ENCODE data around the gene PTRHD1. TPM values are rescaled to one million over a fixed set of nuclear protein-coding genes. Genes with fewer than 3 reads are reported as not detected.
"Not testable (repeated sequence)": the region's sequence is repeated elsewhere in the genome, so short reads cannot be mapped to it uniquely, and the experiment has no call there.

PTRHD1 gene
- total and polyA plus RNA-seq, 5 experiments from 2014 or later = 11.3 to 66.9 (median 39.1) TPM

GRCh38 chr2:24816404-24816803, 23.2 kb upstream of the PTRHD1 start:
- H3K27me3 Mint-ChIP-seq = no peaks in the 10 kb centered on the region
- POLR2A ChIA-PET = no interaction called here

GRCh38 chr2:24815171-24815570, 22.0 kb upstream of the PTRHD1 start:
- Mint-ChIP-seq H3K36me3 (peaks cover 0 to 41% (median 9%) of the 10 kb centered on the region in 3 donors), H3K27ac (no peak overlapping the region), H3K4me1 (no peaks in the 10 kb centered on the region), H3K27me3 (no peaks in the 10 kb centered on the region), H3K4me3 (no peak overlapping the region), H3K9me3 (no peaks in the 10 kb centered on the region)
- ATAC-seq = no peak
- POLR2A ChIA-PET = interaction anchor here (0.6 kb wide), 1 partner anchor 394 kb away, joined by 3 read pairs; no protein-coding TSS in a partner anchor
- DNase-seq = peak in 1 of 10 donors; percentile 1

More at GRCh38 chr2:24816404-24816803, 23.2 kb upstream of the PTRHD1 start:
- Mint-ChIP-seq H3K27ac (peak overlapping the region in 1 of 10 donors; percentile 2), H3K9me3 (no peaks in the 10 kb centered on the region), H3K4me1 (no peaks in the 10 kb centered on the region), H3K4me3 (no peak overlapping the region), H3K36me3 (peaks cover 0 to 48% (median 9%) of the 10 kb centered on the region in 3 donors)
- DNase-seq (peak in 1 of 10 donors; percentile 7), ATAC-seq (no peak)

GRCh38 chr2:24814516-24814915, 21.3 kb upstream of the PTRHD1 start:
- peaks cover 0 to 38% (median 9%) of the 10 kb centered on the region in 3 donors for H3K36me3 Mint-ChIP-seq

GRCh38 chr2:24813691-24814137, 20.5 kb upstream of the PTRHD1 start:
- no peaks in the 10 kb centered on the region for H3K9me3 Mint-ChIP-seq
- H3K27ac Mint-ChIP-seq = no peak overlapping the region
- no peaks in the 10 kb centered on the region for H3K27me3 Mint-ChIP-seq
- H3K4me3 Mint-ChIP-seq = no peak overlapping the region
- ATAC-seq (no peak), DNase-seq (no peak)
- POLR2A ChIA-PET = no interaction called here
- H3K36me3 Mint-ChIP-seq = peaks cover 0 to 36% (median 9%) of the 10 kb centered on the region in 3 donors
- H3K4me1 Mint-ChIP-seq = peaks cover 0 to 6% (median 0%) of the 10 kb centered on the region in 4 donors

More at GRCh38 chr2:24814516-24814915, 21.3 kb upstream of the PTRHD1 start:
- POLR2A ChIA-PET = no interaction called here
- DNase-seq = no peak
- Mint-ChIP-seq H3K4me1 (no peaks in the 10 kb centered on the region), H3K9me3 (no peaks in the 10 kb centered on the region), H3K4me3 (no peak overlapping the region), H3K27me3 (no peaks in the 10 kb centered on the region), H3K27ac (no peak overlapping the region)
- no peak for ATAC-seq

GRCh38 chr2:24809316-24810007, 16.3 kb upstream of the PTRHD1 start:
- peaks cover 0 to 13% (median 4%) of the 10 kb centered on the region in 9 donors for H3K9me3 Mint-ChIP-seq
- peaks cover 10 to 20% (median 20%) of the 10 kb centered on the region in 3 donors for H3K36me3 Mint-ChIP-seq
- no peaks in the 10 kb centered on the region for H3K27me3 Mint-ChIP-seq
- peak overlapping the region in 4 of 10 donors; percentile 6 to 66 (median 31) for H3K27ac Mint-ChIP-seq
- ATAC-seq = no peak
- POLR2A ChIA-PET = no interaction called here
- H3K4me3 Mint-ChIP-seq = no peak overlapping the region
- H3K4me1 Mint-ChIP-seq = peaks cover 0 to 7% (median 2%) of the 10 kb centered on the region in 4 donors
- DNase-seq = no peak

- Mint-ChIP-seq H3K4me3 (no peak overlapping the region), H3K27ac (no peak overlapping the region), H3K4me1 (peaks cover 2 to 7% (median 5%) of the 10 kb centered on the region in 4 donors), H3K36me3 (peaks cover 10 to 31% (median 27%) of the 10 kb centered on the region in 3 donors), H3K9me3 (peaks cover 0 to 13% (median 4%) of the 10 kb centered on the region in 9 donors), H3K27me3 (no peaks in the 10 kb centered on the region)
- no peak for DNase-seq
- no peak for ATAC-seq
- POLR2A ChIA-PET = no interaction called here
Observed at GRCh38 chr2:24806661-24807036, 13.5 kb upstream of the PTRHD1 start.

- ATAC-seq, H3K27me3 Mint-ChIP-seq, H3K4me1 Mint-ChIP-seq, POLR2A ChIA-PET, H3K27ac Mint-ChIP-seq, H3K4me3 Mint-ChIP-seq, DNase-seq: not testable (repeated sequence)
- peaks cover 0 to 13% (median 4%) of the 10 kb centered on the region in 9 donors for H3K9me3 Mint-ChIP-seq
- peaks cover 10 to 34% (median 29%) of the 10 kb centered on the region in 3 donors for H3K36me3 Mint-ChIP-seq
Observed at GRCh38 chr2:24805811-24806660, 12.8 kb upstream of the PTRHD1 start.

- peaks cover 0 to 37% (median 34%) of the 10 kb centered on the region in 3 donors for H3K36me3 Mint-ChIP-seq
- H3K4me3 Mint-ChIP-seq, H3K9me3 Mint-ChIP-seq, H3K27me3 Mint-ChIP-seq, ATAC-seq, H3K27ac Mint-ChIP-seq, POLR2A ChIA-PET, DNase-seq, H3K4me1 Mint-ChIP-seq: not testable (repeated sequence)
Observed at GRCh38 chr2:24800487-24800886, 7.3 kb upstream of the PTRHD1 start.

GRCh38 chr2:24797644-24798043, 4.5 kb upstream of the PTRHD1 start:
- no peak for ATAC-seq

GRCh38 chr2:24793761-24794435, 707 bp upstream of the PTRHD1 start:
- no peak for ATAC-seq
- H3K27ac Mint-ChIP-seq = peak overlapping the region; percentile 53 to 100 (median 100)
- H3K9me3 Mint-ChIP-seq = peaks cover 0 to 3% (median 0%) of the 10 kb centered on the region in 9 donors
- H3K4me1 Mint-ChIP-seq = peaks cover 9 to 25% (median 14%) of the 10 kb centered on the region in 4 donors
- H3K4me3 Mint-ChIP-seq = peak overlapping the region; percentile 91 to 99 (median 96)
- DNase-seq = no peak
- POLR2A ChIA-PET = interaction anchor here (0.6 to 1.4 kb wide), 3 partner anchors 126 to 433 kb away, joined by 3 to 5 read pairs (median 5); partner anchors contain the start of genes ADCY3 and ITSN2
- peaks cover 0 to 14% (median 8%) of the 10 kb centered on the region in 3 donors for H3K36me3 Mint-ChIP-seq
- H3K27me3 Mint-ChIP-seq = peaks cover 0 to 3% (median 0%) of the 10 kb centered on the region in 5 donors

More at GRCh38 chr2:24797644-24798043, 4.5 kb upstream of the PTRHD1 start:
- Mint-ChIP-seq H3K9me3 (peaks cover 0 to 3% (median 0%) of the 10 kb centered on the region in 9 donors), H3K27ac (no peak overlapping the region), H3K27me3 (peaks cover 0 to 3% (median 0%) of the 10 kb centered on the region in 5 donors), H3K4me1 (peaks cover 8 to 19% (median 9%) of the 10 kb centered on the region in 4 donors), H3K4me3 (no peak overlapping the region), H3K36me3 (peaks cover 0 to 23% (median 18%) of the 10 kb centered on the region in 3 donors)
- POLR2A ChIA-PET = no interaction called here
- DNase-seq = no peak

GRCh38 chr2:24792542-24792873, 683 bp downstream of the PTRHD1 start:
- Mint-ChIP-seq H3K4me1 (peaks cover 9 to 25% (median 14%) of the 10 kb centered on the region in 4 donors), H3K9me3 (peaks cover 0 to 3% (median 0%) of the 10 kb centered on the region in 9 donors), H3K27ac (peak overlapping the region; percentile 99 to 100 (median 100)), H3K4me3 (peak overlapping the region; percentile 91 to 99 (median 96)), H3K27me3 (peaks cover 0 to 3% (median 0%) of the 10 kb centered on the region in 5 donors), H3K36me3 (peaks cover 0 to 15% (median 12%) of the 10 kb centered on the region in 3 donors)
- DNase-seq (no peak), ATAC-seq (no peak)
- POLR2A ChIA-PET = interaction anchor here (0.8 to 1.4 kb wide), 6 partner anchors 25 to 881 kb away, joined by 3 to 6 read pairs (median 4); partner anchors contain the start of genes DTNB, ITSN2 and NCOA1

- H3K27me3 Mint-ChIP-seq = peaks cover 0 to 3% (median 0%) of the 10 kb centered on the region in 5 donors
- peaks cover 0 to 3% (median 0%) of the 10 kb centered on the region in 9 donors for H3K9me3 Mint-ChIP-seq
- H3K4me3 Mint-ChIP-seq = peak overlapping the region in 1 of 10 donors; percentile 7
- ATAC-seq (no peak), DNase-seq (no peak)
- H3K27ac Mint-ChIP-seq = peak overlapping the region in 1 of 10 donors; percentile 24
- peaks cover 8 to 25% (median 14%) of the 10 kb centered on the region in 4 donors for H3K4me1 Mint-ChIP-seq
- peaks cover 0 to 14% (median 12%) of the 10 kb centered on the region in 3 donors for H3K36me3 Mint-ChIP-seq
- POLR2A ChIA-PET = no interaction called here
Observed at GRCh38 chr2:24791452-24791851, 1.7 kb downstream of the PTRHD1 start.

Measured in naive thymus-derived CD8-positive, alpha-beta T cell (primary cell).